CD4-positive, alpha-beta T cell treated with Interleukin-6 for 4 hours (primary cell): Measurements from ENCODE around the gene REP15.
"Not testable (repeated sequence)": the region's sequence is repeated elsewhere in the genome, so short reads cannot be mapped to it uniquely, and the experiment has no call there.

Experiments used
- DNase-seq: peaks from one replicate; pipeline ENCODE4 v3.0.0-alpha.2; 2020; ENCODE audit warnings: mixed read lengths

The REP15 gene

DNA sequence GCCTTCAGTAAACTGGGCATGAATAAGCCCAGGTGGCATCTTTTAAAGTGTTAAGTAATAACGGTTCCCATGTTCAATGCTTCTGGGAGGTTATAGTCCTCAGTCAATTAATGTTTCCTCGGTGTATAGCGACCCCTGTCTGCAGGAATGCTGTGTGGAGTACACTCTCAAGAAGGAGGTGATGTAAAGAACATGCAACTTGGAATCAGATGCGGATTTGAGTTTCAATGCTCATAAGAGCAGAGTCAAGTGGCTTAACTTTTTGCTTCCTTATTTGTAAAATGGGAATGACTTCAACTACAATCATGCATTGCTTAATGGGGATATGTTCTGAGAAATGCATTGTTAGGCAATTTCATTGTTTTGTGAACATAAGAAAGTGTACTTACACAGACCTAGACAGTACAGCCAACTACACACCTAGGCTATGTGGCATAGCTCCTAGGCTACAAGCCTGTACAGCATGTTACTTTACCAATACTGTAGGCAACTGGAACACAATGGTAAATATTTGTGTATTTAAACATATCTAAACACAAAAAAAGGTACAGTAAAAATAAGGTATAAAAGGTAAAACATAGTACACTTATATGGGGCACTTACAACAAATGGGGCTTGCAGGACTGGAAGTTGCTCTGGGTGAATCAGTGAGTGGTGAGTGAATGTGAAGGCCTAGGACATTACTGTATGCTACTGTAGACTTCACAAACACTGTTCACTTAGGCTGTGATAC is 7.6 kb downstream of the REP15 start:
- DNase-seq = peak; percentile 75

DNA sequence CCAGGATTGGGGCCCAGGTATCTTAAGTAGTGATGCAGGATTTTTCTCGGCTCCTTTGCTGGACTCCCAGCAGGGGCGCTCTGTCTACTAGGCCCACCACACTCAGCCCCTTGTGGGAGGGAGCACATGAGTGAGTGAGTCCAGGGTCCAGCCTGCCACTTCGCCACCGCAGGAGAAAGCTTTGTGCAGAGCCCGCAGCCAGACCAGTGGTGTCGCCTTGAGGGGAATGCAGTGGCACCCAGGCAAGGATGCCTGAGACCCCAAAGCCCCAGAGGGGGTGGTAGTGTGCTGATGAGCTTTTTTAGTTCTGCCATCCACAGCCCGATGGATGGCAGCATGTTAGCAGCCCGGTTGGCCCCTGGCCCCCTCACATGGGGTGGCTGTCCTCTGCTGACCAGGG is 9.0 kb downstream of the REP15 start:
- no peak for DNase-seq

DNA sequence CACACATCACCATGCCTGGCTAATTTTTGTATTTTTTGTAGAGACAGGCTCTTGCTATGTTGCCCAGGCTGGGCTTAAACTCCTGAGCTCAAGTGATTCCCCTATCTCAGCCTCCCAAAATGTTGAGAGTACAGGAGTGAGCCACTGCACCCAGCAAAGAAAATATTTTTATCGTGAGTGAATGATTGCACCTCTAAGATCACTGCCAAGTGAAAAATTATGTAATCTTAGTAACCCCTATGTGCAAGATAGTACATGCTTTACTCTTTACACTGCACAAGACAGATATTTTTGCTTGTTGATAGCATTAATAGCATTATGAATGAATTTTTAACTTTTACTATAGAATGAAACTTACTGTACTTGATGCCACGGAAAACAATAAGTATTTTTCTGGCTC is 11.0 kb downstream of the REP15 start:
- DNase-seq = no peak

DNA sequence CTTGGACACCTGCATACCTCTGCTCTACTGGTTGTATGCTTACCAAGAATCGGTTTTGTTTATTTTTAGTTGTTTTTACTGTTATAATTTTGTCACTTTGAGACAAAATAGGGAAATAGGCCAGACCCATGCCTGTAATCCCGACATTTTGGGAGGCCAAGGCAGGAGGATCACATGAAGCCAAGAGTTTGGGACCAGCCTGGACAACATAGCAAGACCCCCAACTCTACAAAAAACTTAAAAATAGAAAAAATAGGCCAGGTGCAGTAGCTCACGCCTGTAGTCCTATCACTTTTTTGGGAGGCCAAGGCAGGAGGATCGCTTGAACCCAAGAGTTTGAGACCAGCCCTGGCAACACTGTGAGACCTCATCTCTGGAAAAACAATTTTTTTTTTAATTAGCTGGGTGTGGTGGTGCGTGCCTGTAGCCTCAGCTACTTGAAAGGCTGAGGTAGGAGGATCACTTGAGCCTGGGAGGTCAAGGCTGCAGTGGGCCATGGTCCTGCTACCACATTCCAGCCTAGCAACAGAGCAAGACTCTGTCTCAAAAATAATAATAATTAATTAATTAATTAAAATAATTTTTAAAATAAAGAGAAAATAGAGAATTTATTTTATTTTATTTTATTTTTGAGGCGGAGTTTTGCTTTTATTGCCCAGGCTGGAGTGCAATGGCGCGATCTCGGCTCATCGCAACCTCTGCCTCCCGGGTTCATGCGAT is 13.1 kb downstream of the REP15 start:
- DNase-seq = no peak

DNA sequence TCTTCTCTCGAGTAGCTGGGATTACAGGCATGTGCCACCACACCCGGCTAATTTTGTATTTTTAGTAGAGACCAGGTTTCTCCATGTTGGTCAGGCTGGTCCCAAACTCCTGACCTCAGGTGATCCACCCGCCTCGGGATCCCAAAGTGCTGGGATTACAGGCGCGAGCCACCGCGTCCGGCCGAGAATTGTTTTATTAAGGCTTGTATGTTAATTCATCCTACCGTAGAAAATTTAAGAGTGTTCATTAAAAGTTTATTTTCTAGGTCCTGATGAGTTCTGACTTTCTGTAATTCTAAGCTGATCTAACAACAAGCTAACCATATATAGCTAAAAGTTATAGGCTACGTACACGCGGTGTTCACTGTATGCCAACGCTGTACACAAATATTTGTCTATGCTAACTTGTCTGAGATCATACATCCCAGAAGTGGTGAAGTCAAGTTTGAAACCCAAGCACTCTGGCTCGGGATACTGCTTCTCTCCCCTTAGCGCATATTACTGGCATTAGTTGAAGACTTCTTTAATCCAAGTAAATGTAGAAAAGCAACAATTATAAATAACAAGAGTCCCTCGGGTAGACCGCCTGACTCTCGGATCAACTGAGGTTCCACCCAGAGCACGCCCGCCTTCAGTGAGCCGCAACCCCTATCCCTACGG is 13.8 kb downstream of the REP15 start:
- DNase-seq = peak; percentile 23

DNA sequence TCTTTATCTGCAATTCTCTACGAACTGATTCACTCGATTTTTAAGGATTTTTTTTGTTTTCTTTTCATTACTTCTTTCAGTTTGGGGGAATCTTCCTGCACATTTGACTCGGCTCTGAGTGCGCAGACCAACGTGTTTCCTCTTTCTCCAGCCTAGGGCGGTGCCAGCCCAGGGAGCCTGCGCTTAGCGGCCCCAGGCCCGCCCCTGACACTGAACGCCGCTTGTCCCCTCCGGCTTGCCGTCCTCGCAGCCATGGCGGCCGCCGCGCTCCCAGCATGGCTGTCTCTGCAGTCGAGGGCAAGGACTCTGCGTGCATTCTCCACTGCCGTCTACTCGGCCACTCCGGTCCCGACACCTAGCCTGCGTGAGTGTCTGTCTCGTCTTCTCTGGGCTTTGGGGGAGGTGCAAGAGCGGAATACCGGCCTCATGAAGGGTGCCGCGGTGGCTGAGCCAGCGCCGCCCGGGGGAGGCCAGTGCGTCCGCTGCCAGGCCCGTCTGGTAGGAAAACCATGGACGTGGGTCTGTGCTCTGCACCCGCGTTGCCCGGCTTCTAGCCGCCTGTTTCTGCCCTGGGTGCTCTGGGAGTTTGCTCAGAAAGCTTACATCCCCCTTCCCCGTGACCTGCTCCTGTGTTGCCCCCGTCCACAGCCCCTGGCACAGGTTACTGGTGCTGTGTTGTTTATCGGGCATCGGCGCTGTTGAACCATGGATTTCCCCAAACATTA is 14.5 kb downstream of the REP15 start, which contains the start of gene MRPS35:
Gene MRPS35 (plus strand): TSS at position 241 of the 725 bp plus-strand sequence. CDS start 12 bp downstream, at position 253.
- DNase-seq = peak; percentile 91

DNA sequence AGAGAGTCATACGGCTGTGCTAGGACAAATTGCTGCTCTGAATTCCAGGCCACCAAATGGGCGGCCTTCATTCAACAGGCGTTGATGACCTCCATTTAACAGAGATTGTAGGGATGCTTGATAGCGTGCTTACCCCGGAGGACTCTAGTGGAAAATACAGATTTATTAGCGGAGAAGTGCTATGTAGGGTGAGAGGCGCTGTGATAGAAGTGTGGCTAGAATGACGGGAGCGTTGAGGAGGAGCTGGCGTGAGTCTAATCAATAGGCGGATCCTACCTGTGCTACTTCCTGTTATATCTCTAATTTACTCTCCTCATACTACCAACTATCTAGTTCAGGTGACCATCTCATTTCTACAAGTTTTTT is 15.1 kb downstream of the REP15 start:
- no peak for DNase-seq

DNA sequence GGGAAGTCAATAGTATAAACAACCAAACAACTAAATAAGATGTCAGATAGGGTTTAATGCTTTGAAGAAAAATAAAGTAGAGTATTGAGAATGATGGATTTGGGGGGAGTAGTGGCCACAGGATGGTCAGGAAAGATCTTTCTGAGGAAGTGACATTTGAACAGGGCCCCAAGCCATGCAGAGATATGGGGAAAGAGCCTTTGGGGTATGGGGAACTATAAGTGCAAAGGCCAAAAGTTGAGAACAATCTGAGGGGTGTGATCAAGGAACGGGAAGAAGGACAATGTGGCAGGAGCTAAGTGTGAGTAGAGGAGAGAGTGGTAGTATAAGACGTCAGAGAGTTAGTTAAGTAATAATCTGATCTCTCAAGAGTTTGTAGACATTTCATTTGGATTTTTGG is 15.7 kb downstream of the REP15 start:
- no peak for DNase-seq

DNA sequence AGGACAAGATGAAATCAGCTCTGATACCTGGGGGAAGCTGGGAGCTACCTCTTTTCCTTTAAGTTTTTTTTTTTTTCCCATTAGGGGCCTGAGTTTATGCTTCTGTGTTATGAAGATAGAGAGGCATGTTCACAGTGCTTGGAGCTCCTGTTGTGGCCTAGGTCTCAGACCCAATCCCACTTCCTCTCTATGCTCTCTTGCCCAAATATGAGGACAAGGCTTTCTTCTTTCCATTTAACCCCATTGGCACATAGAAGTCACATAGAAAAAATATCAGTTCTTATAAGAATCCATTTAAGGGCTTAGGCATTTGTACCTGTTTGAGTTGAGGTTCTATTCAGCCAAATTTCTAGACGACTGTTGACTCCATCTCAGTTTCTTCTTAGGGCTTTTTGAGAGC is 27.0 kb downstream of the REP15 start:
- no peak for DNase-seq

DNA sequence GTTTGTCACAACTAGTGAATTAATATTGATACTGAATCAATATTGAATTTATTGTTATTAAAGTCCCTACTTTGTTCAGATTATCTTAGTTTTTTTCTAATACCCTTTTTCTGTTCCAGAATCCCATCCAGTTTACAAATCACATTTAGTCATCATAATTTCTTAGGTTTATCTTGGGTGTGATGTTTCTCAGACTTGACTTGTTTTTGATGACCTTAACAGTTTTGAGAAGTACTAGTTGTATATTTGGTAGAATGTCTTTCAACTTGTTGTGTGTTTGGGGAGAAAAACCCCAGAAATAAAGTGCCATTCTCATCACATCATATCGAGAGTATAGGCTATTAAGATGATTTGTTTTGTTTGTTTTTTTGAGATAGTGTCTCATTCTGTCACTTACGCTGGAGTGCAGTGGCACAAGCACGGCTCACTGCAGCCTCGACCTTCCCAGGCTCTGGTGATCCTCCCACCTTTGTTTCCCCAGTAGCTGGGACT is 33.9 kb downstream of the REP15 start:
- DNase-seq = no peak

DNA sequence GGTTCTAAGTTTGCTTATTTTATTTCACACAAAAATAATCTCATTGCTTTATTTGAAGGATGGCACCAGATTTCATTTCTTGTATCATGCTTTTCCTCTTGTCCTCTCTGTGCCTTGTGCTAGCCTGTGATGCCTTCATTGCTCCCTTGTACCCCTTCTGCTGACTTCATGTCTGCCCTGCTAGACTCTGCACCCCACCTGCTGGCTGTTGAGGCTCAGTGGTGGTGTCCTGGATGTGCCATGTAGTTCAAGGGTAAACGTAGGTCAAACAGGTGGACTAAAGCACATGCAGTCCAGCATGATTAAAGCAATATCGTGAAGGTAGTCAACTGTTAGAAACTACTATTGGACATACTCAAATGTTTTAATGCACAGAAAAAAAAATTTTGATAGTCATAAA is 36.0 kb downstream of the REP15 start:
- DNase-seq = no peak

DNA sequence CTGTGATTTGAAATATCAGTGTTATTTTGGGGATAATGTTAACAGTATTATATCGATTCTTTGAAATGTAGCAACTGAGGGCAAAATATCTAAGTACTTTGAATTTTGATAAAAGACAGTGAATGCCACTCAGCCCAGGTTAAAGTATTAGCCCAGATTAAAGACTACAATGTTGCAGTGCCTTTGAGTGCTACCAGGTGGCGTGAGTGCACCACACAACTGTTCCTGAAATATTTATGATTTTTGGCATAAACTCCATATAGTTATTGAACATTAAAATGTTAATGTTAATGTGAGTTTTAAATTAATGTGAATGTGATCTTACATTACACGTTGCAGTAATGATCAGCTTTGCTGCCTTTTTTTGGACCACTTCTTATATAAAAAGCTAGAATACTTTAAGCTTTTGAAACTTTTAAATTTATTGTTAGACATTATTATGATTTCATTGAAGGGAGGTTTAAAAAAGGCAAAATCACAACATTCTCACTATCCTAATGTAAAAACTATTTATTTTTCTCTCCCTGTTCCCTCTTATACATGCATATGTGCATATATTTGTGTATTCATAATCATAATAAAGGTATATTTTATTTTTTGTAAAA is 36.9 kb downstream of the REP15 start:
- DNase-seq = peak; percentile 44

DNA sequence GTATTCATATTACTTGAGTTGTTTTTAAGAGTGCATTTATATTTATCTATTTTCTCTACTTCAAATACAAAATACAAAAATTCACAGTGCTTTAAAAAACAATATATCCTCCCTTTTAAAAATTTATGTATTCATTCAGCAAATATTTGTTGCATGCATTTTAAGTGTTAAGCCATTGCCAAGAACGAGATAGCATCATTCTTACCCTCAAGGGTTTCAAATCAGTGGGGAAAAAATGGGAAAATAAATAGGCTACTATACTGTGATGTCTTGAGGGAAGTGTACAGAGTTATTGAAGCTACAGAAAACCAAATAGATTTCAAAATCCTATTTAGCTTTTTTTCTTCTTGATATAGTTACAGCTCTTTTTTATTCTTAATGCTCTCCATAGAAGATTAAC is 37.5 kb downstream of the REP15 start:
- DNase-seq = no peak

DNA sequence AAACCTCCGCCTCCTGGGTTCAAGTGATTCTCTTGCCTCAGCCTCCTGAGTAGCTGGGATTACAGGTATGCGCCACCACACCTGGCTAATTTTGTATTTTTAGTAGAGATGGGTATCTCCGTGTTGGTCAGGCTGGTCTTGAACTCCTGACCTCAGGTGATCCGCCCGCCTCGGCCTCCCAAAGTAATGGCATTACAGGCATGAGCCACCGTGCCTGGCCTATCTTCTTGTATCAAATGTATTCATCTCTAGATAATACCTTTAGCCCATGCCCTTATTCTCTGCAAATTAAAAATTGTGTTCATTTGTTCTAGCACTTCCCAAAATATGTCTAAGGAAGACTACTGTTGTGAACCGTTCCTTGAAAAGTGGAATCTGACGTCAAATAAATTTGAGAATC is 38.1 kb downstream of the REP15 start:
- DNase-seq = not testable (repeated sequence)

DNA sequence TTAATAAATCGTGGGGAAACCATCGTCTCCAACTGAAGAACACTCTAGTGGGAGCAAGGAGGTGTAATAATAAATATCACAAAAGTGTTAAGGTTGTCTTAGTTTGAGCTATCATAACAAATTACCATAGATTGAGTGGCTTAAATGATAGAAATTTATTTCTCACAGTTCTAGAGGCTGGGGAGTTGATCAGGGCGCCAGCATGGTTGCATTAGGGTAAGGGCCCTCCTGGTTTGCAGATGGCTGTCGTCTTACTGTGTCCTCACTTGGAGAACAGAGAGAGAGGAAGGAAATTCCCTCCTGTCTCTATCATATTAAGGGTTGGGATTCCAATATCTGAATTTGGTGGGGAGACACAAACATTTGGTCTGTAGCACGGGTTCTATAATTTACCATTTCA is 47.4 kb downstream of the REP15 start:
- no peak for DNase-seq

DNA sequence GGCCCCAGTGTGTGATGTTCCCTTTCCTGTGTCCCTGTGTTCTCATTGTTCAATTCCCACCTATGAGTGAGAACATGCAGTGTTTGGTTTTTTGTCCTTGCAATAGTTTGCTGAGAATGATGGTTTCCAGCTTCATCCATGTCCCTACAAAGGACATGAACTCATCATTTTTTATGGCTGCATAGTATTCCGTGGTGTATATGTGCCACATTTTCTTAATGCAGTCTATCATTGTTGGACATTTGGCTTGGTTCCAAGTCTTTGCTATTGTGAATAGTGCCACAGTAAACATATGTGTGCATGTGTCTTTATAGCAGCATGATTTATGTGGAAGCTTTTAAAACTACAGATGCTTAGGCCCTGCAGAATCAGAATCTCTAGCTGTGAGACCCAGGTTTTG is 49.5 kb downstream of the REP15 start:
- not testable (repeated sequence) for DNase-seq
